ENCODE data around the gene LEKR1. TPM values are rescaled to one million over a fixed set of nuclear protein-coding genes. Genes with fewer than 3 reads are reported as not detected.
"Not testable (repeated sequence)": the region's sequence is repeated elsewhere in the genome, so short reads cannot be mapped to it uniquely, and the experiment has no call there.

LEKR1 gene
- total RNA-seq, 2 donors from 2014 or later: 0.20 to 0.70 TPM

DNA sequence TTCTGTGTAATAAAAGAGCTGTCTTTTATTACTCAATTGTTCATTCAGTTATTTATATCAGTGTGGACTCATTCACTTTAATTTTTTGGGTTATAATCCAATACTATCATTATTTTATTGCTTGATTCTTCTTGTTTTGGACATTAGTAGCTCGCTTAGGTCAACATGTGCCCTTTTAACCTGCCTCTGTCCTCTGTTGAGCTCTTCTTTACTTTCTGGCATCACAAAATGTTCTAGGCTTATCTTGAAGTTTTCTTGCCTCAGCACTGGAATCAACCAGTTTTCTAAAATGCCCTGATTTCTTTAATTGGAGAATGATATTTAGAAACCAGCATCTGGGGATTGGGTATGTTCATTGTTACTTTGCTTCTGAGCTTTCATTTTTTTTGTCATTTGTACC is 82.2 kb downstream of the LEKR1 start:
- TF ChIP-seq, protein P1, sequence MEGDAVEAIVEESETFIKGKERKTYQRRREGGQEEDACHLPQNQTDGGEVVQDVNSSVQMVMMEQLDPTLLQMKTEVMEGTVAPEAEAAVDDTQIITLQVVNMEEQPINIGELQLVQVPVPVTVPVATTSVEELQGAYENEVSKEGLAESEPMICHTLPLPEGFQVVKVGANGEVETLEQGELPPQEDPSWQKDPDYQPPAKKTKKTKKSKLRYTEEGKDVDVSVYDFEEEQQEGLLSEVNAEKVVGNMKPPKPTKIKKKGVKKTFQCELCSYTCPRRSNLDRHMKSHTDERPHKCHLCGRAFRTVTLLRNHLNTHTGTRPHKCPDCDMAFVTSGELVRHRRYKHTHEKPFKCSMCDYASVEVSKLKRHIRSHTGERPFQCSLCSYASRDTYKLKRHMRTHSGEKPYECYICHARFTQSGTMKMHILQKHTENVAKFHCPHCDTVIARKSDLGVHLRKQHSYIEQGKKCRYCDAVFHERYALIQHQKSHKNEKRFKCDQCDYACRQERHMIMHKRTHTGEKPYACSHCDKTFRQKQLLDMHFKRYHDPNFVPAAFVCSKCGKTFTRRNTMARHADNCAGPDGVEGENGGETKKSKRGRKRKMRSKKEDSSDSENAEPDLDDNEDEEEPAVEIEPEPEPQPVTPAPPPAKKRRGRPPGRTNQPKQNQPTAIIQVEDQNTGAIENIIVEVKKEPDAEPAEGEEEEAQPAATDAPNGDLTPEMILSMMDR (IDR thresholded peaks at IDR 0.05): no peak
- Histone ChIP-seq H3K27me3 (no peaks in the 10 kb centered on the region), H3K9me3 (no peaks in the 10 kb centered on the region), H3K27ac (no peak overlapping the region), H3K36me3 (no peaks in the 10 kb centered on the region), H3K4me1 (no peaks in the 10 kb centered on the region), H3K4me3 (no peak overlapping the region)
- DNase-seq (ENCODE audit: low spot score): no peak

DNA sequence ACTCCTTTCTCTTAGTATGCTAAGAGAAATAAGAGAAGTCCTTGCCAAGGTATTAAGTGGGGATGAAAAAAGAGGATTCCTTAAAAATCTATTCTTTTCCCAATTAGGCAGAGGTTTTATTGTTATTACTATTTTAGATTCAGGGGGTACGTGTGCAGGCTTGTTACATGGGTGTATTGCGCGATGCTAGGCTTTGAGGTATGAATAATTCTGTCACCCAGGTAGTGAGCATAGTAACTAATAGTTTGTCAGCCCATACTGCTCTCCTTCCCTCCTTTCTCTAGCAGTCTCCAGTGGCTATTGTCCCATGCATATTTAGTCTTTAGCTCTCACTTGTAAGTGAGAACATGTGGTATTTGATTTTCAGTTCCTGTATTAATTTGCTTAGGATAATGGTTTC is 83.9 kb downstream of the LEKR1 start:
- Histone ChIP-seq H3K4me1 (no peaks in the 10 kb centered on the region), H3K36me3 (no peaks in the 10 kb centered on the region), H3K27ac (no peak overlapping the region), H3K27me3 (no peaks in the 10 kb centered on the region), H3K9me3 (no peaks in the 10 kb centered on the region), H3K4me3 (no peak overlapping the region)
- TF ChIP-seq, protein P1 (IDR thresholded peaks at IDR 0.05): no peak
- DNase-seq (ENCODE audit: low spot score): no peak

DNA sequence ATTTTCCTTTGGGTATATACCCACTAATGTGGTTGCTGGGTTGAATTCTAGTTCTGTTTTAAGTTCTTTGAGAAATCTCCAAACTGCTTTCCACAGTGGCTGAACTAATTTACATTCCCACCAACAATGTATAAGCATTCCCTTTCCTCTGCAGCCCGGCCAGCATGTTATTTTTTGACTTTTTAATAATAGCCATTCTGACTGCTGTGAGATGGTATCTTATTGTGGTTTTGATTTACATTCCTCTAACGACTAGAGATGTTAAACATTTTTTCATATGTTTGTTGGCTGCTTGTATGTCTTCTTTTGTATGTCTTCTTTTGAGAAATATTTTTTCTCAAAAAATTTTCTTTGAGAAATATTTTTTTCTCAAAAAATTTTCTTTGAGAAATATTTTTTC is 84.7 kb downstream of the LEKR1 start:
- H3K4me3 ChIP-seq, H3K4me1 ChIP-seq: not testable (repeated sequence)

DNA sequence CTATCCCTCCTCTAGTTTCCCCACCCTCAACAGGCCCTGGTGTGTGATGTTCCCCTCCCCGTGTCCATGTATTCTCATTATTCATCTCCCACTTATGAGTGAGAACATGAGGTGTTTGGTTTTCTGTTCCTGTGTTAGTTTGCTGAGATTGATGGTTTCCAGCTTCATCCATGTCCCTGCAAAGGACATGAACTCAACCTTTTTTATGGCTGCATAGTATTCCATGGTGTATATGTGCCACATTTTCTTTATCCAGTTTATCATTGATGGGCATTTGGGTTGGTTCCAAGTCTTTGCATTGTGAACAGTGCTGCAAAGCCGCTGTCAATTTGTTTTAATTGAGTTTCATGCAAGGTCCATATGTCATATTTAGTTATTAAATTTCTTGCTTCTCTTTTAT is 88.1 kb downstream of the LEKR1 start:
- H3K27me3 ChIP-seq; H3K9me3 ChIP-seq; DNase-seq (ENCODE audit: low spot score); H3K27ac ChIP-seq; H3K4me3 ChIP-seq; H3K4me1 ChIP-seq; H3K36me3 ChIP-seq: not testable (repeated sequence)

More for the DNA sequence above, 84.7 kb downstream of the LEKR1 start:
- not testable (repeated sequence) for H3K36me3 ChIP-seq; DNase-seq (ENCODE audit: low spot score); H3K27me3 ChIP-seq; H3K27ac ChIP-seq; H3K9me3 ChIP-seq

DNA sequence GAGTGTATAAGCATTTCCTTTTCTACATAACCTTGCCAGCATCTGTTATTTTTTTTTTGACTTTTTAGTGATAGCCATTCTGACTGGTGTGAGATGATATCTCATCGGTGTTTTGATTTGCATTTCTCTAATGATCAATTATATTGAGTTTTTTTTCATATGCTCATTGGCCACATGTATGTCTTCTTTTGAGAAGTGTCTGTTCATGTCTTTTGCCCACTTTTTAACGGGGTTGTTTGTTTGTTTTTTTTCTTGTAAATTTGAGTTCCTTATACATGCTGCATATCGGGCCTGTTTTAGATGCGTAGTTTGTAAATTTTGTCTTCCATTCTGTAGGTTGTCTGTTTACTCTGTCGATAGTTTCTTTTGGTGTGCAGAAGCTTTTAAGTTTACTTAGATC is 89.2 kb downstream of the LEKR1 start:
- H3K27ac ChIP-seq: no peak overlapping the region
- H3K9me3 ChIP-seq: no peaks in the 10 kb centered on the region
- H3K36me3 ChIP-seq: no peaks in the 10 kb centered on the region
- H3K4me1 ChIP-seq: no peaks in the 10 kb centered on the region
- TF ChIP-seq, protein P1 (IDR thresholded peaks at IDR 0.05): no peak
- DNase-seq (ENCODE audit: low spot score): no peak
- H3K4me3 ChIP-seq: no peak overlapping the region
- no peaks in the 10 kb centered on the region for H3K27me3 ChIP-seq

DNA sequence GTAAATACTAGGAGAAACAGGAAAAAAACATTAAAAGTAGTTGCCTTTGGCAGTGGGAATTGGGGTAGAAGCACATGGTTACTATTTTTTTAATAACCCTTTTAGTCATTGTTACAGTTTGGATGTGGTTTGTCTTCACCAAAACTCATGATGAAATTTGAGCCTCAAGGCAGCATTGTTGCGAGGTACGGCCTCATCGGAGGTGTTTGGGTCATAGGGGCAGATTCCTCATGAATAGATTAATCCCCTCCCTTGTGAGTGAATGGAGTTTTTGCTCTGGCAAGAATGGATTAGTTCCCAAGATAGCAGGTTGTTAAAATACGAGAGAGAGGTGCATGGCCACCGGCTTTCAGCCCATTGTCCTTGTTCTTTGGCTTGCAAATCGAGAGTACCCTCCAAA is 92.6 kb downstream of the LEKR1 start:
- Histone ChIP-seq H3K9me3 (no peaks in the 10 kb centered on the region), H3K27ac (no peak overlapping the region), H3K36me3 (no peaks in the 10 kb centered on the region), H3K27me3 (no peaks in the 10 kb centered on the region), H3K4me1 (no peaks in the 10 kb centered on the region), H3K4me3 (no peak overlapping the region)
- TF ChIP-seq, protein P1 (IDR thresholded peaks at IDR 0.05): no peak
- no peak for DNase-seq (ENCODE audit: low spot score)

DNA sequence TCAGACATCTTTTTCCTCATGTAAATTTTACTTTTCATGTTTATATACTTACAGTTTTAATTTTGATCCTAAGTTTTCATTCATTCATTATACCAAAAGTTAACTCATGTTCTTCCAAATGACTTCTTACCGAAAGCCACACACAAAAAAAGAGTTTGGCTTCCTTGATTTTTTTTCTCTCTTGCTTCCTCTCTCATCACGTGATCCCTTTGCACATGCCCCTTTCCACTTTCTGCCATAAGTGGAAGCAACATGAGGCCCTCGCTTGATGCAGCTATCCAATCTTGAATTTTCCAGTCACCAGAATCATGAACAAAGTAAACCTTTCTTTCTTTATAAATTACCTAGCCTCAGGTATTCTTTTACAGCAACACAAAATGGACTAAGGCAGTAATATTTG is 93.7 kb downstream of the LEKR1 start:
- H3K4me3 ChIP-seq: no peak overlapping the region
- no peaks in the 10 kb centered on the region for H3K36me3 ChIP-seq
- no peaks in the 10 kb centered on the region for H3K9me3 ChIP-seq
- TF ChIP-seq, protein P1 (IDR thresholded peaks at IDR 0.05): no peak
- H3K27me3 ChIP-seq: no peaks in the 10 kb centered on the region
- H3K4me1 ChIP-seq: no peaks in the 10 kb centered on the region
- DNase-seq (ENCODE audit: low spot score): no peak
- H3K27ac ChIP-seq: no peak overlapping the region

Data from right atrium auricular region (tissue), 2 donors.